Omental fat pad (tissue), 4 donors: ENCODE results near the gene RNF146. TPM values are rescaled to one million over a fixed set of nuclear protein-coding genes. Genes with fewer than 3 reads are reported as not detected.

Source experiments
- ATAC-seq: fragments of 150-250 bp; one replicate; pipeline ENCODE4 v1.9.1; 2016; ENCODE audit warnings: mild to moderate bottlenecking, moderate library complexity; ENCODE audit not compliant: low FRiP score
- DNase-seq: peaks from one replicate; pipeline ENCODE4 v3.0.0-alpha.2; 2019; ENCODE audit warnings: low spot score
- CTCF ChIP-seq, 3 donors: fragments of 450-650 bp; IDR thresholded peaks; one replicate each; pipeline ENCODE4 v1.5.1; 2016 to 2017; ENCODE audit warnings: antibody characterized with exemption in 3 of 3, mild to moderate bottlenecking in 3 of 3, moderate library complexity in 2 of 3
- total RNA-seq, 4 donors: library from RNA; depleted of rRNA; stranded (reverse); fragments of >200 nt; gene quantifications; one replicate each; pipeline ENCODE4 v1.1.0, GENCODE V29; 2016

RNF146 gene
- total RNA-seq, 4 donors from 2014 or later = 49.4 to 96.8 (median 62.4) TPM

DNA sequence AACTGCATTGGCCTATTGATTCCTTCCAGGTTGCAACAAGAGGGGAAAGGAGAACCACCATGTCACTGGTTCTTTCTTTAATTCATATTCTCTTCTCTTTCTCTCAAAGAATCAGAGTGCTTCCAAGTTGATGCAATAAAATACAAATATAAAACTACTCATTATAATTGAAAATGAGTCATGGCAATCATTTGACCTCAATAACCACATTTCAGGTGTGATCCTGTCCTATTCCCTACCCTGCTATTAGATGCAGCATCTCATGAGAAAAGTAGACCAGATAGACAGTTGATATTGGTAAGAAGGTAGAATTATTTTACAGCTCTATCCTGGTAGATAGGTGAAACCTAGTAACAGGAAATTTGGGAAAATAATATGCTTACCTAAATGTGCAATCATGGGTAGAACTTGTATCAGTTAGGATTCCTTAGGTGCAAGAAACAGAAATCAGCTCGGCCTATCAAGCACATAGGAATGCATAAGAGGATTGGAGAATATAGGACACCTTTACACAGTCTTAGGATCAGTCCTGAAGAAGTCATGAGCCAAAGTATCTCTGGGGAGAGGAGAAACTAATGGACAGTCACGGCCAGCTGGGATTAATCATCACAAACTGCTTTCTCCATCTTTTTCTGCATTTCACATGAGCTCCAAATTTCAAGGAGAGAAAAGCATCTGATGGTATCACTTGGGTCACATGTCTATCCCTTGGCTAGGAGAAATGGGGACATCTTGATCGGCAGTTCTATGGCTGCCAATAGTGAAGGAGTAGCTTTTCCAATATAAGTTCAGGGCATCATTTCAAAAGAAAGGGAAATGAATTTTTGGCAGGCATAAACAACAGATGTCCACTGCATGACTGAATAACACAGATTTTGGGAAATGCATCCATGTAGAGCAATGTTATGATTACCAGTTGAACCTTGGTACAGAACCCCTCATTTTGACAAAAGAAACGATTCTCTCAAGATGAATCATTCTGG lies 19.3 kb upstream of the RNF146 start:
- DNase-seq (no peak), ATAC-seq (no peak)
- no peak for TF ChIP-seq CTCF (IDR thresholded peaks at IDR 0.05)

- TF ChIP-seq CTCF (IDR thresholded peaks at IDR 0.05) = no peak
- no peak for ATAC-seq
- no peak for DNase-seq
Observed at GRCh38 chr6:127249621-127250020, 17.0 kb upstream of the RNF146 start.

DNA sequence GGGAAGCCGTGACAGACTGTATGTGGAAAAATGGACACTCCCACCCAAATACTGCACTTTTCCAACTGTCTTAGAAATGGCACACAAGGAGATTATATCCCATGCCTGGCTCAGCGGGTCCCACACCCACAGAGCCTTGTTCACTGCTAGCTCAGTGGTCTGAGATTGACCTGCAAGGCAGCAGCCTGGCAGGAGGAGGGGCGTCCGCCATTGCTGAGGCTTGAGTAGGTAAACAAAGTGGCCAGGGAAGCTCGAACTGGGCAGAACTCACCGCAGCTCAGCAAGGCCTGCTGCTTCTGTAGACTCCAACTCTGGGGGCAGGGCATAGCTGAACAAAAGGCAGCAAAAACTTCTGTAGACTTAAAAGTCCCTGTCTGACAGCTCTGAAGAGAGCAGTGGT lies 11.4 kb upstream of the RNF146 start:
- DNase-seq (no peak), ATAC-seq (no peak)

DNA sequence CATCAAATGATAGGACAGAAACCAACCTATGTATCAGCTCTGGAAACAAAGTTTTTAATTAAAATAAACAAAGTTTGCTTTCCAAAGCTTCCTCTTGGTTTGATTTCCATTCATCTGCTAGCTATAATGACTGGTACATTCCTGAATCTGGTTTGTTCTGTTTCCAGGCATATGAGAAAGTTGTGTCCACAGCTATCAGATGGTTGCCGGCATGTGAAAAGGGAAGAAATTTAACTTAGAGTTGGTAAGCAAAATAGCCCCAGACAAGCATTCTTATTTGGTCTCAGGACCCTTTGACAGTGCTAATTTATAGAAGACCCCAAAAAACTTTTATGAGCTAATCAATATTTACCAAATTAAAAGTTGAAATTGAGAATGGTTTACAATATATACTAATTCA lies 3.8 kb upstream of the RNF146 start:
- DNase-seq (no peak), ATAC-seq (no peak)
- TF ChIP-seq CTCF (IDR thresholded peaks at IDR 0.05) = no peak

More for the DNA sequence above, 11.4 kb upstream of the RNF146 start:
- TF ChIP-seq CTCF (IDR thresholded peaks at IDR 0.05) = no peak

GRCh38 chr6:127263481-127263880 lies 3.2 kb upstream of the RNF146 start:
- no peak for ATAC-seq
- no peak for TF ChIP-seq CTCF (IDR thresholded peaks at IDR 0.05)
- DNase-seq = no peak

GRCh38 chr6:127266892-127267645 lies 405 bp downstream of the RNF146 start:
- DNase-seq (no peak), ATAC-seq (peak; percentile 73)
- no peak for TF ChIP-seq CTCF (IDR thresholded peaks at IDR 0.05)
